ENCODE data around the gene AKAP7. TPM values are rescaled to one million over a fixed set of nuclear protein-coding genes. Genes with fewer than 3 reads are reported as not detected.

AKAP7 gene
- total RNA-seq, 4 donors from 2014 or later: 2.2 to 5.7 (median 3.1) TPM

GRCh38 chr6:131183427-131184095 is 48.3 kb downstream of the AKAP7 start:
- intact Hi-C loops (cut with DNase I; ENCODE audit: low total_unique reads): no loop called here
- no peak for DNase-seq (ENCODE audit: low spot score in 2 of 2)
- no peak for TF ChIP-seq POLR2A (IDR thresholded peaks at IDR 0.05)
- no peak for TF ChIP-seq CTCF (IDR thresholded peaks at IDR 0.05)
- 97 to 98% methylated on average over 5 of the region's 5 CpGs for WGBS, 2 donors
- no peak overlapping the region for H3K4me3 ChIP-seq (ENCODE audit: low read depth, poor library complexity, severe bottlenecking)

- DNase-seq (ENCODE audit: low spot score in 2 of 2): no peak
- TF ChIP-seq POLR2A (IDR thresholded peaks at IDR 0.05): no peak
- no peak for TF ChIP-seq CTCF (IDR thresholded peaks at IDR 0.05)
- H3K4me3 ChIP-seq (ENCODE audit: low read depth, poor library complexity, severe bottlenecking): no peak overlapping the region
- WGBS, 2 donors: 91 to 94% methylated on average over 3 of the region's 3 CpGs
- intact Hi-C loops (cut with DNase I; ENCODE audit: low total_unique reads): no loop called here
These were observed 56.3 kb downstream of the AKAP7 start for GRCh38 chr6:131191590-131191989.

- TF ChIP-seq CTCF (IDR thresholded peaks at IDR 0.05): no peak
- WGBS, 2 donors: 65 to 68% methylated on average over 8 of the region's 8 CpGs
- no peak for DNase-seq (ENCODE audit: low spot score in 2 of 2)
- intact Hi-C loops (cut with DNase I; ENCODE audit: low total_unique reads): no loop called here
- H3K4me3 ChIP-seq (ENCODE audit: low read depth, poor library complexity, severe bottlenecking): no peak overlapping the region
These were observed 62.4 kb downstream of the AKAP7 start for GRCh38 chr6:131197716-131198115.

- WGBS, 2 donors: 64 to 77% methylated on average over 10 of the region's 10 CpGs
- intact Hi-C loops (cut with DNase I; ENCODE audit: low total_unique reads): no loop called here
These were observed 64.5 kb downstream of the AKAP7 start for GRCh38 chr6:131199568-131200272.

GRCh38 chr6:131205481-131206244 is 70.4 kb downstream of the AKAP7 start:
- DNase-seq (ENCODE audit: low spot score in 2 of 2): no peak
- H3K4me3 ChIP-seq (ENCODE audit: low read depth, poor library complexity, severe bottlenecking): no peak overlapping the region
- TF ChIP-seq CTCF (IDR thresholded peaks at IDR 0.05) (no peak), POLR2A (IDR thresholded peaks at IDR 0.05) (no peak)
- intact Hi-C loops (cut with DNase I; ENCODE audit: low total_unique reads): no loop called here
- 84 to 89% methylated on average over 3 of the region's 3 CpGs for WGBS, 2 donors

More at GRCh38 chr6:131199568-131200272, 64.5 kb downstream of the AKAP7 start:
- no peak for DNase-seq (ENCODE audit: low spot score in 2 of 2)
- no peak overlapping the region for H3K4me3 ChIP-seq (ENCODE audit: low read depth, poor library complexity, severe bottlenecking)
- TF ChIP-seq CTCF (IDR thresholded peaks at IDR 0.05) (no peak), POLR2A (IDR thresholded peaks at IDR 0.05) (no peak)

Data from lower leg skin (tissue), 4 donors.